ENCODE measurements around the gene RPS6KA5.

The RPS6KA5 gene

DNA sequence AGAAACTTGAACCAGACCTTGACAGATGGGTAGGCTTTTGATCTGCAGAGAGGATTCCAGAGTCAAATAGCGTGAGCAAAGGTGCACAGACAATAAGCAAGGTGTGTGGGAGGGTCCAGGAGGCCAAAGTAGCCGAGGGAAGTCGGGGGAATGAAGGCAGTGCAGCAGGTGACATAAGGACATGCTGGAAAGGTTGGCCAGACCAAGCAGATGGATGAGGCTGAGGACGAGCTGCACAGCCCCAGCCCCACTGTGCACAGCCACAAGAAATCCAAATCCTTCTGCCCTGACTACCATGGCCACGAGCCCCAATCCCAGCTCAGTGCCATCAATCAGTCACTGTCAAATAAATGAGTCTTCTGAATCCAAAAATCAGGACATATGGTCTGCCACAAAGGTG, 249.6 kb downstream of the RPS6KA5 start:
- no peak for DNase-seq (ENCODE audit: low read depth in 4 of 4, low spot score in 1 of 4)

GRCh38 chr14:90809530-90810312, 250.7 kb downstream of the RPS6KA5 start:
- DNase-seq (ENCODE audit: low read depth in 4 of 4, low spot score in 1 of 4) = no peak

DNA sequence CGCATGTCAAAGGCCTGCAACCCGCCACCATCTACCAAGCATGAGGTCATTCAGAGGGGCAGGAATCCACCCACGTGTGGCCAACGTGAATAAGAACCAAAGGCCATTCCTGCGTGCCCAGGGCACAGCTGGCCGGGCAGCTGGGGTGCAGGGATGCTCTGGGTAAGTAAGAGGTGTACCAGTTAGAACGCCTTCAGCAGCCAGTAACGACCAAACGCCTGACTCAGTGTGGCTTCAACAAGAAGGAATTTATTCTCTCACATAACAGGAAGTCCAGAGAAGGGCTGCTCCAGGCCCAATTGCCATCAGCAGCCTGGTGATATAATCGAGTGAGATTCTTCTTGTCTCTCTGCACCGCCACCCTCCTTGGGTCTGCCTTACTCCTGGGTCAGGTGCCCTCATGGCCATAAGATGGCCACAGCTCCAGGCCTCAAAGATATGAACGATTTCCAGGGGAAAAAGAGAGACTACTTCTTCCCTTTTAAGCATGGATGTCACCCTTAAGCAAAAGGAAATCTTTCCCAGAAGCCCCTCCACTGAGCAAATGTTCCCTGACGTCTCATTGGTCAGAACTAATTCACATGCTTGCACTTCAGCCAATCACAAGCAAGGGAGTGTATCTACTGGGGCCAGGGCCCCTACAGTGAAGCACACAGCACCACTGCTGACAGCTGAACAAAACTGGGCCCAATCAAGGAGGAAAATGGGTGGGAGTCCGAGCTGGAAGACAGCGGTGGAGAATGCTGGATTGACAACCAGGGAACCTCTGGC, 251.5 kb downstream of the RPS6KA5 start:
- no peak for DNase-seq (ENCODE audit: low read depth in 4 of 4, low spot score in 1 of 4)

DNA sequence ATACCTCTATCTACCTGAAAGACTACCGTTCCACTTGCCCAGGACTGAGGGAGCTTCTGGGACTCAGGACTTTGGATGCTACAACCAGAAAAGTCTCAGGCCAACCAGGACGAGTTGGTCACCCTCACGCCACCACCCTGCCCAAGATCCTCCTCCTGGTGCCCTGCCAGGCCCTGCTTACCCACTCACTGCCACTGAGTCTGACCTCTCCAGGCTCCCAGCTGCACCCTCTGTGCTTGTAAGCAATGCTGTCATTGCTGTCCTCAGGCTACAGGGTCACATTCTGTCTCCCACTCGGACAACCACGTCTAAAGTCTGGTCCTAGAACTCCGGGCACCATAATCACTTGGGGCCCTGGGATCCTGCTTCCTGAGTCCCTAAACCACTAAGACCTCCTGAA, 253.4 kb downstream of the RPS6KA5 start:
- no peak for DNase-seq (ENCODE audit: low read depth in 4 of 4, low spot score in 1 of 4)

- DNase-seq (ENCODE audit: low read depth in 4 of 4, low spot score in 1 of 4) = no peak
Observed at GRCh38 chr14:90805662-90806540, 254.5 kb downstream of the RPS6KA5 start.

DNA sequence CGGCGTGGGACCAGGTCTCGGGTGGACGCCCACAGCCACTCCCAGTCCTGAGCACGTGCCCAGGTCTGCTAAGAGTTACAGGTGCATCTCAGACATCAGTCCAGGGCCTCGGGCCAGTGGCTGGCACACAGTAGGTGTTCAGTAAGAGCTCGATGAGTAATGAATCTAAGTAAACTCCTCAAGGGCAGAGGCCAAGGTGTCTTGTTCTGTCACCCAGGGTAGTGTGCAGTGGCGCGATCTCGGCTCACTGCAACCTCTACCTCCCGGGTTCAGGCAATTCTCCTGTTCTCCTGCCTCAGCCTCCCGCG, 255.4 kb downstream of the RPS6KA5 start:
- DNase-seq (ENCODE audit: low read depth in 4 of 4, low spot score in 1 of 4) = no peak

DNA sequence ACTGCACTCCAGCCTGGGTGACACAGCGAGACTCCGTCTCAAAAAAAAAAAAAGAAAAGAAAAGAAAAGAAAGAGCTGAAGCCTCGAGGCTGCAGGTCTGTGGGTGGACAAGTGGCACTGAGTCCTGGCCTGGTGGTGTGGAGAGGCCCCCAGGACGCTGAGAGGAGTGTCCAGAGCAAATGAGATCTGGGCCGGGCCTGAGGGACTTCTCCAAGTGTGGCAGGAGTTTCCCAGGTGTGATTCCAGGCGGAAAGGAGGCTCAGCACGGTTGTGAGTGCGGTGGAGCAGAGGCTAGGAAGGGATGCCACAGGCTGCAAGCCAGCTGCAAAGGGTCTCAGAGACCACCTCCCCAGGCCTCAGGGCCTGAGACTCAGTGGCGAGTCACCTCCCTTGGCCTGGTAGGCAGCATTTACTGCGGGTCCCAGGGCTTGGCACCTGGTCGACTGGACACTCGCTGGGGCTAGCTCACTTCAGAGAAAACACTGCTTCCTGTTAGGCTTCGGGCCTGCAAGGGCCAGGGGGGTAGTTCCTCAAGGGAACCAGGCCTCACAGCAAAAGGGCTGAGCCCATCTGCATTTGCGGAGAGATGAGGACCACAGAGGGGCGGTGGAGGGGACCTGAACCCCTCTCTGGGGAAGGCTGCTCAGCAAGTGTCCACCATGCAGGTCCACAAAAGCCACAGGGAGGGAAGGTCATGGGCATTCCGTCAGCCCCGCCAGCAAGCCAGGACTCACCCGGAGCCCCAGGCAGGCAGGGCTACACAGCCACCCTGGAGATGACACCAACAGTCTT, 256.0 kb downstream of the RPS6KA5 start:
- no peak for DNase-seq (ENCODE audit: low read depth in 4 of 4, low spot score in 1 of 4)

GRCh38 chr14:90803249-90803648, 257.2 kb downstream of the RPS6KA5 start:
- no peak for DNase-seq (ENCODE audit: low read depth in 4 of 4, low spot score in 1 of 4)

GRCh38 chr14:90799420-90799819, 261.0 kb downstream of the RPS6KA5 start:
- DNase-seq (ENCODE audit: low read depth in 4 of 4, low spot score in 1 of 4) = no peak

DNA sequence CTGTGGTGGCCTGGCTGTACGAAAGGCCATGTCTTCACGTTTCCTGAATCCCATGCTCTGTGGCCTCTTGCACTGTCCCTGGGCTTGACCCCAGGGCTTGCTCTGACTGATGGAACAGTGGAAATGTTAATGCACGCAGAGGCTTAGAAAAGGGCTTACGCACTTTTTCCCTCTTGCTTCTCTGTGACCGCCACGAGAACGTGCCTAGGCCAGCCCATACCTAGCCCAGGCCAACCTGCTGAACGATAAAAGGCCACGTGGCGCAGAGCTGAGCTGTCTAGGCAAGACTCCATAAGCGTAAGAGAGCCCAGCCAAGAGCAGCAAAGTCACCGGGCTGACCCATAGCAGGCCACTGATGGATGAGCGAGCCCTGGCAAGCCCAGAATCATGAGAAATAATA, 262.5 kb downstream of the RPS6KA5 start:
- DNase-seq (ENCODE audit: low read depth in 4 of 4, low spot score in 1 of 4) = no peak
